Measurements from ENCODE around the gene KPNA6. TPM values are rescaled to one million over a fixed set of nuclear protein-coding genes. Genes with fewer than 3 reads are reported as not detected.
A peak's percentile ranks its signal among the peaks of the same experiment; 100 is the strongest.

KPNA6 gene
- total and polyA plus RNA-seq, 2 of the 13 experiments (the other 11 are each of a cell fraction or from before 2014, with no cell fraction given), result 22.0 to 47.5 TPM

- TF ChIP-seq ZNF574 (CRISPR knock-in tag; IDR thresholded peaks at IDR 0.05), result no peak
- TF ChIP-seq ATF4 (CRISPR knock-in tag; IDR thresholded peaks at IDR 0.05), result peak in 1 of 2 experiments; percentile 89; a peak in 2 of 4 replicates
- no peak for TF ChIP-seq IRF1 (CRISPR knock-in tag; IDR thresholded peaks at IDR 0.05; ENCODE audit: low read depth)
- no peak for TF ChIP-seq ARNTL (CRISPR knock-in tag; IDR thresholded peaks at IDR 0.05)
- TF ChIP-seq SMYD3 (CRISPR knock-in tag; IDR thresholded peaks at IDR 0.05), result no peak
- TF ChIP-seq ZNF256 (CRISPR knock-in tag; conservative IDR thresholded peaks at IDR 0.05), result no peak
- no peak for TF ChIP-seq ZNF224 (CRISPR knock-in tag; IDR thresholded peaks at IDR 0.05)
Measured at GRCh38 chr1:32186077-32186476, 78.2 kb downstream of the KPNA6 start (continued).

- WGBS (ENCODE audit: low lambda C conversion rate), result 93% methylated on average over 2 of the region's 2 CpGs
Measured at GRCh38 chr1:32186491-32186890, 78.6 kb downstream of the KPNA6 start.

More at GRCh38 chr1:32186491-32186890, 78.6 kb downstream of the KPNA6 start:
- POLR2A ChIA-PET, result no interaction called here
- in situ Hi-C loops (cut with HindIII; ENCODE audit: extremely low pct_ligation_motif_present, low pct_unique_long_range_greater_than_20kb), result no loop called here
- DNase-seq (ENCODE audit: low spot score) (no peak), FAIRE-seq (no peak), ATAC-seq (no peak)
- Histone ChIP-seq H3K9ac (ENCODE audit: insufficient read depth, low read depth, low read length) (no peak overlapping the region), H3K9me3 (ENCODE audit: low read length) (no peaks in the 10 kb centered on the region), H3K27me3 (ENCODE audit: control insufficient read depth in 1 of 2, insufficient read depth in 2 of 2, low read length in 2 of 2) (no peaks in the 10 kb centered on the region), H3K4me2 (ENCODE audit: low read depth, low read length) (peak overlapping the region; percentile 30; the same call in 1 of the 2 replicates), H3K36me3 (replicated peaks in 1 of 2; ENCODE audit: control insufficient read depth in 1 of 2, insufficient read depth in 2 of 2, low read length in 2 of 2) (peaks cover 34 to 74% of the 10 kb centered on the region in 2 experiments), H3K27ac (ENCODE audit: extremely low read length, insufficient read depth, low read length) (no peak overlapping the region), H4K20me1 (ENCODE audit: insufficient read depth, low read length) (peaks cover 2% of the 10 kb centered on the region; the same call in 1 of the 2 replicates), H3K4me3 (replicated peaks in 1 of 3; ENCODE audit: insufficient read depth in 1 of 3, low read depth in 2 of 3, low read length in 3 of 3) (no peak overlapping the region), H2AFZ (ENCODE audit: low read length) (no peak overlapping the region), H3K79me2 (ENCODE audit: insufficient read depth, low read length) (peaks cover 42% of the 10 kb centered on the region), H3K4me1 (ENCODE audit: insufficient read depth, low read length) (peaks cover 39% of the 10 kb centered on the region)
- CTCF ChIA-PET (ENCODE audit: low intra/inter-chr PET ratio, low total read pairs), result no interaction called here
- intact Hi-C loops (cut with micrococcal nuclease; ENCODE audit: unreplicated experiment), result no loop called here
- TF ChIP-seq ZNF337 (CRISPR knock-in tag; IDR thresholded peaks at IDR 0.05; ENCODE audit: borderline replicate concordance, low read depth) (no peak), RBFOX2 (IDR thresholded peaks at IDR 0.05; ENCODE audit: low read depth, low read length) (peak; percentile 55)
- no TSS peak for BruUV-seq (replicated peaks)
